HepG2 (cell line): Measurements from ENCODE around the gene ATG9A. TPM values are rescaled to one million over a fixed set of nuclear protein-coding genes. Genes with fewer than 3 reads are reported as not detected.

ENCODE experiments used
- AHDC1 ChIP-seq: sonication (generic); formaldehyde crosslinking; IDR thresholded peaks from 2 replicates; pipeline ENCODE4 v1.5.1; 2020; ENCODE audit warnings: mild to moderate bottlenecking, missing genetic modification reagents, borderline replicate concordance
- CCDC6 ChIP-seq: sonication (generic); formaldehyde crosslinking; IDR thresholded peaks from 2 replicates; pipeline ENCODE4 v1.8.1; 2022; ENCODE audit warnings: mild to moderate bottlenecking, missing genetic modification reagents, moderate library complexity
- MAFG ChIP-seq: sonication (generic); formaldehyde crosslinking; IDR thresholded peaks from 2 replicates; pipeline ENCODE4 v1.5.1; 2020; ENCODE audit warnings: mild to moderate bottlenecking, missing genetic modification reagents
- NRL ChIP-seq: sonication (generic); formaldehyde crosslinking; IDR thresholded peaks from 2 replicates; pipeline ENCODE4 v1.5.0; 2020; ENCODE audit warnings: missing genetic modification reagents, mild to moderate bottlenecking, moderate library complexity, borderline replicate concordance
- PTBP1 ChIP-seq: fragments of 200-400 bp; formaldehyde crosslinking; IDR thresholded peaks from 2 replicates; pipeline ENCODE4 v1.6.1; 2018; ENCODE audit warnings: low read length, low read depth; ENCODE audit not compliant: poor library complexity, severe bottlenecking
- RFXANK ChIP-seq: IDR thresholded peaks from 2 replicates; pipeline ENCODE4 v1.6.1; 2016
- SETDB1 ChIP-seq: sonication (generic); formaldehyde crosslinking; IDR thresholded peaks from 2 replicates; pipeline ENCODE4 v1.5.1; 2020; ENCODE audit warnings: missing genetic modification reagents, mild to moderate bottlenecking, borderline replicate concordance
- TBP ChIP-seq: sonication (generic); formaldehyde crosslinking; IDR thresholded peaks from 2 replicates; pipeline ENCODE4 v1.5.0; 2020; ENCODE audit warnings: missing genetic modification reagents
- ZNF12 ChIP-seq: sonication (generic); formaldehyde crosslinking; IDR thresholded peaks from 2 replicates; pipeline ENCODE4 v1.5.0; 2020; ENCODE audit warnings: missing genetic modification reagents
- ZNF225 ChIP-seq: sonication (generic); formaldehyde crosslinking; IDR thresholded peaks from 2 replicates; pipeline ENCODE4 v1.4.0; 2020; ENCODE audit warnings: mild to moderate bottlenecking, missing genetic modification reagents
- ZNF326 ChIP-seq: sonication (generic); formaldehyde crosslinking; IDR thresholded peaks from 2 replicates; pipeline ENCODE4 v1.4.0; 2020; ENCODE audit warnings: missing genetic modification reagents, borderline replicate concordance
- ZNF746 ChIP-seq: sonication (generic); formaldehyde crosslinking; IDR thresholded peaks from 2 replicates; pipeline ENCODE4 v1.8.0; 2022; ENCODE audit warnings: mild to moderate bottlenecking, missing genetic modification reagents
- polyA plus RNA-seq, 8 experiments: library from polyadenylated mRNA; depleted of rRNA in 3 of 8; stranded (reverse) in 7 of 8; unstranded in 1 of 8; fragments of >200 nt; fragmentation: Illumina TruSeq in 4 of 8; extraction: Trizol in 4 of 8; gene quantifications; 2 replicates each; pipeline versions ENCODE4 v1.2.1 to v1.2.3, GENCODE V29; 2011 to 2016; ENCODE audit warnings: low read depth in 4 of 8, missing spikeins in 1 of 8, mixed read lengths in 1 of 8; ENCODE audit not compliant: insufficient read depth in 1 of 8
- total RNA-seq, 5 experiments: library from RNA; depleted of rRNA; stranded (reverse); fragments of >200 nt; fragmentation: Illumina TruSeq; extraction: Trizol; gene quantifications; 2 replicates each; pipeline ENCODE4 v1.2.3, GENCODE V29; 2016; ENCODE audit warnings: low read depth in 1 of 5
- TF ChIP-seq, protein P1 (sequence below): sonication (generic); formaldehyde crosslinking; IDR thresholded peaks from 2 replicates; pipeline ENCODE4 v1.4.0; 2020; ENCODE audit warnings: mild to moderate bottlenecking, missing genetic modification reagents
- TF ChIP-seq, protein P2 (sequence below): sonication (generic); formaldehyde crosslinking; conservative IDR thresholded peaks from 2 replicates; pipeline ENCODE4 v1.8.0; 2022; ENCODE audit warnings: missing genetic modification reagents
- TF ChIP-seq, protein P3 (sequence below), 2 experiments: sonication (generic) in 1 of 2; formaldehyde crosslinking in 1 of 2; IDR thresholded peaks; 2 replicates each; pipeline versions ENCODE4 v1.5.1 to v1.6.1; 2011 to 2020; ENCODE audit warnings: borderline replicate concordance in 1 of 2, low read depth in 1 of 2, low read length in 1 of 2, mild to moderate bottlenecking in 1 of 2, missing genetic modification reagents in 1 of 2, moderate library complexity in 1 of 2

The ATG9A gene
- total and polyA plus RNA-seq, 2 of the 13 experiments (the other 11 are each of a cell fraction or from before 2014, with no cell fraction given): 35.0 to 131 TPM

GRCh38 chr2:219176818-219177551, 52.5 kb downstream of the ATG9A start, which contains the start of gene CNPPD1 (continued):
- TF ChIP-seq, protein P1, sequence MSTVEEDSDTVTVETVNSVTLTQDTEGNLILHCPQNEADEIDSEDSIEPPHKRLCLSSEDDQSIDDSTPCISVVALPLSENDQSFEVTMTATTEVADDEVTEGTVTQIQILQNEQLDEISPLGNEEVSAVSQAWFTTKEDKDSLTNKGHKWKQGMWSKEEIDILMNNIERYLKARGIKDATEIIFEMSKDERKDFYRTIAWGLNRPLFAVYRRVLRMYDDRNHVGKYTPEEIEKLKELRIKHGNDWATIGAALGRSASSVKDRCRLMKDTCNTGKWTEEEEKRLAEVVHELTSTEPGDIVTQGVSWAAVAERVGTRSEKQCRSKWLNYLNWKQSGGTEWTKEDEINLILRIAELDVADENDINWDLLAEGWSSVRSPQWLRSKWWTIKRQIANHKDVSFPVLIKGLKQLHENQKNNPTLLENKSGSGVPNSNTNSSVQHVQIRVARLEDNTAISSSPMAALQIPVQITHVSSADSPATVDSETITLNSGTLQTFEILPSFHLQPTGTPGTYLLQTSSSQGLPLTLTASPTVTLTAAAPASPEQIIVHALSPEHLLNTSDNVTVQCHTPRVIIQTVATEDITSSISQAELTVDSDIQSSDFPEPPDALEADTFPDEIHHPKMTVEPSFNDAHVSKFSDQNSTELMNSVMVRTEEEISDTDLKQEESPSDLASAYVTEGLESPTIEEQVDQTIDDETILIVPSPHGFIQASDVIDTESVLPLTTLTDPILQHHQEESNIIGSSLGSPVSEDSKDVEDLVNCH: peak; percentile 63; the same call in 1 of the 2 replicates
- TF ChIP-seq AHDC1 (CRISPR knock-in tag) (peak; percentile 80), RFXANK (CRISPR knock-in tag) (0 out of 2 replicates have a peak, but pooled peaks have one; percentile 57), PTBP1 (no peak), ZNF746 (CRISPR knock-in tag) (peak; percentile 89), ZNF225 (CRISPR knock-in tag) (peak; percentile 73), CCDC6 (CRISPR knock-in tag) (peak; percentile 92), NRL (CRISPR knock-in tag) (peak; percentile 99), ZNF326 (CRISPR knock-in tag) (no peak), MAFG (CRISPR knock-in tag) (0 out of 2 replicates have a peak, but pooled peaks have one; percentile 50), ZNF12 (CRISPR knock-in tag) (peak; percentile 76), TBP (CRISPR knock-in tag) (peak; percentile 99), SETDB1 (peak; percentile 51; the same call in 1 of the 2 replicates)
- TF ChIP-seq, protein P2, sequence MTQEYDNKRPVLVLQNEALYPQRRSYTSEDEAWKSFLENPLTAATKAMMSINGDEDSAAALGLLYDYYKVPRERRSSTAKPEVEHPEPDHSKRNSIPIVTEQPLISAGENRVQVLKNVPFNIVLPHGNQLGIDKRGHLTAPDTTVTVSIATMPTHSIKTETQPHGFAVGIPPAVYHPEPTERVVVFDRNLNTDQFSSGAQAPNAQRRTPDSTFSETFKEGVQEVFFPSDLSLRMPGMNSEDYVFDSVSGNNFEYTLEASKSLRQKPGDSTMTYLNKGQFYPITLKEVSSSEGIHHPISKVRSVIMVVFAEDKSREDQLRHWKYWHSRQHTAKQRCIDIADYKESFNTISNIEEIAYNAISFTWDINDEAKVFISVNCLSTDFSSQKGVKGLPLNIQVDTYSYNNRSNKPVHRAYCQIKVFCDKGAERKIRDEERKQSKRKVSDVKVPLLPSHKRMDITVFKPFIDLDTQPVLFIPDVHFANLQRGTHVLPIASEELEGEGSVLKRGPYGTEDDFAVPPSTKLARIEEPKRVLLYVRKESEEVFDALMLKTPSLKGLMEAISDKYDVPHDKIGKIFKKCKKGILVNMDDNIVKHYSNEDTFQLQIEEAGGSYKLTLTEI (CRISPR knock-in tag): no peak
- TF ChIP-seq, protein P3, sequence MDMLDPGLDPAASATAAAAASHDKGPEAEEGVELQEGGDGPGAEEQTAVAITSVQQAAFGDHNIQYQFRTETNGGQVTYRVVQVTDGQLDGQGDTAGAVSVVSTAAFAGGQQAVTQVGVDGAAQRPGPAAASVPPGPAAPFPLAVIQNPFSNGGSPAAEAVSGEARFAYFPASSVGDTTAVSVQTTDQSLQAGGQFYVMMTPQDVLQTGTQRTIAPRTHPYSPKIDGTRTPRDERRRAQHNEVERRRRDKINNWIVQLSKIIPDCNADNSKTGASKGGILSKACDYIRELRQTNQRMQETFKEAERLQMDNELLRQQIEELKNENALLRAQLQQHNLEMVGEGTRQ (IDR thresholded peaks at IDR 0.05; ENCODE audit: low read depth, low read length): no peak
- TF ChIP-seq, protein P3 (CRISPR knock-in tag; IDR thresholded peaks at IDR 0.05; ENCODE audit: borderline replicate concordance): peak; percentile 35; the same call in 1 of the 2 replicates
